ENCODE data around the gene ADGRL2. TPM values are rescaled to one million over a fixed set of nuclear protein-coding genes. Genes with fewer than 3 reads are reported as not detected.

Gene ADGRL2
- total and polyA plus RNA-seq, 11 donors = 16.9 to 82.8 (median 54.3) TPM

DNA sequence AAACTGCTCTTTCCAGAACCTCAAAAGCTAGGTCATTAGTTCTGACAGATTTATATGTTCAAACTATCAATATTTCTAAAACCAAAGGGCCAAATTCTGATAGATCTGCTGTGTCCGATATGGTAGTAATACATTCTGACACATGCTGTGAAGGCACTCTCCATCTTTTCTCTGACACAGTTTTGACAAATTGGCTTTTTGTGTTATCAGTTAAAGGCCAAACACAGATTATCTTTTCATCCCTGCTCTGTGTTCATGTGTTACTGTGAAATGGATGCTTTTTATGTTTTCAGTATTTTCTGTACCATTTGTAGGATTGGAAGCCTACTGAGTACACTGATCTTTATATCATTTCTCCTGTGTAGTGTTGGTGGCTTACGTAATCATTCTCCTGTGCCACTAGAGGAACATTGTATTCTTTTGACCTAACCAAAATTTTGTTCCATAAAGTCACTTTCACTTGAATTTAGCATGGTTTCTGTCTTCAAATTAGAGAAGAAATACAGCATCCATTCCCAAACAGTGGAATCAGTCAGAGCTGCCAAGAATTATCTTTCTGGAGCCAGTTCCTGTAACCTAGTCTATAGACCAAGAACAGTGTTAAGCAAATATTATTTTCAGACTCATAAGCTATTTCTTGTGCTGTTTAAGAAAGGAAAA, 137.2 kb downstream of the ADGRL2 start:
- peaks cover 4 to 33% (median 17%) of the 10 kb centered on the region in 12 donors for H3K4me1 ChIP-seq
- no peak for TF ChIP-seq POLR2A (IDR thresholded peaks at IDR 0.05)
- TF ChIP-seq, protein P1, sequence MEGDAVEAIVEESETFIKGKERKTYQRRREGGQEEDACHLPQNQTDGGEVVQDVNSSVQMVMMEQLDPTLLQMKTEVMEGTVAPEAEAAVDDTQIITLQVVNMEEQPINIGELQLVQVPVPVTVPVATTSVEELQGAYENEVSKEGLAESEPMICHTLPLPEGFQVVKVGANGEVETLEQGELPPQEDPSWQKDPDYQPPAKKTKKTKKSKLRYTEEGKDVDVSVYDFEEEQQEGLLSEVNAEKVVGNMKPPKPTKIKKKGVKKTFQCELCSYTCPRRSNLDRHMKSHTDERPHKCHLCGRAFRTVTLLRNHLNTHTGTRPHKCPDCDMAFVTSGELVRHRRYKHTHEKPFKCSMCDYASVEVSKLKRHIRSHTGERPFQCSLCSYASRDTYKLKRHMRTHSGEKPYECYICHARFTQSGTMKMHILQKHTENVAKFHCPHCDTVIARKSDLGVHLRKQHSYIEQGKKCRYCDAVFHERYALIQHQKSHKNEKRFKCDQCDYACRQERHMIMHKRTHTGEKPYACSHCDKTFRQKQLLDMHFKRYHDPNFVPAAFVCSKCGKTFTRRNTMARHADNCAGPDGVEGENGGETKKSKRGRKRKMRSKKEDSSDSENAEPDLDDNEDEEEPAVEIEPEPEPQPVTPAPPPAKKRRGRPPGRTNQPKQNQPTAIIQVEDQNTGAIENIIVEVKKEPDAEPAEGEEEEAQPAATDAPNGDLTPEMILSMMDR (IDR thresholded peaks at IDR 0.05) = no peak
- H3K9me3 ChIP-seq = no peaks in the 10 kb centered on the region
- intact Hi-C loops (cut with DNase I) = no loop called here
- no peaks in the 10 kb centered on the region for H3K27me3 ChIP-seq
- ATAC-seq (peak; percentile 39 to 62 (median 54)), DNase-seq (no peak)
- H3K27ac ChIP-seq = peak overlapping the region in 2 of 12 donors; percentile 6 to 10
- no peak overlapping the region for H3K4me3 ChIP-seq
- no peaks in the 10 kb centered on the region for H3K36me3 ChIP-seq
- 73 to 87% (median 77%) methylated on average over 2 of the region's 2 CpGs for WGBS, 4 donors

DNA sequence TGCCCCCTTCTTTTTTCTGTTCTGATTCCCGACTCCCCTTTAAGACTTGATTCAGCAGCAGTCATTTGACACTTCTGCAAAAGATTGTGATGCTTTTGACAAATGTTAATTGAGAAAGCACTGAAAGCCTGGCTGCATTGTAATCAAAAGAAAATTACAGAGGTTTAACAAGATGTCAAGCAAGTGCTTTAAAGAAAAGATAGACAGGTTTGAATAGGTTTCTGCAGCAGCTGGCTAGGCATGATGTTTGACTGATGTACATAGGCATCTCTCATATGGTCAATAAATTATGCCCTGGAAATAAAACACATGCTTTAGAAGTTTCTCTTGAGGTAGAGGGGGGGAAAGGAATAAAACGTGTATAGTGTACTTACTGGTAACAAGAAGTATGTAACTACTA, 147.8 kb downstream of the ADGRL2 start:
- no peak for ATAC-seq
- 58 to 65% (median 61%) methylated on average over 2 of the region's 2 CpGs for WGBS, 4 donors
- peaks cover 0 to 29% (median 3%) of the 10 kb centered on the region in 9 donors for H3K36me3 ChIP-seq

DNA sequence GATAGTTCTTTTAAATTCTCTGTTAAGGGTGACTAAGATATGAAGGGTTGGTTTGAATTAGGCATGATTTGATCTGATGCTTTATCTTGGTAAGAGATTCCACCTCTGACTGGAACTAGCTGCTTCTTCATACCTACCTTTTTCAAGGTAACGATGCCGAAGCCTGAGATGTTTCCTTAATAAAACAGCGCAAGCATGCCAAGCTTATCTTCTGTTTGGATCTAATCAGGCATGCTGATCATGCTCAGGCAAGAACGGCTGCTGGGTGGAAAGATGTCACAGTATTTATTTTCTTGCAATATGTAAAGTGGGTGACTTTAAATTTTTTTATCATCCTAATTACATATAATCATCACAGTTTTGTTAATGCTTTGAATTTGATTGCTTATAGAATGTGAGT, 148.7 kb downstream of the ADGRL2 start:
- Histone ChIP-seq H3K4me3 (no peak overlapping the region), H3K4me1 (peaks cover 0 to 36% (median 4%) of the 10 kb centered on the region in 12 donors), H3K27me3 (no peaks in the 10 kb centered on the region), H3K36me3 (peaks cover 0 to 32% (median 3%) of the 10 kb centered on the region in 9 donors), H3K27ac (no peak overlapping the region), H3K9me3 (no peaks in the 10 kb centered on the region)
- 62 to 67% (median 65%) methylated on average over 4 of the region's 4 CpGs for WGBS, 4 donors
- intact Hi-C loops (cut with DNase I) = loop anchor here in 1 of 10 donors (10.0 kb wide), 1 partner anchor 135 kb away; no protein-coding TSS in a partner anchor
- ATAC-seq (no peak), DNase-seq (no peak)
- no peak for TF ChIP-seq POLR2A (IDR thresholded peaks at IDR 0.05)
- TF ChIP-seq, protein P1 (IDR thresholded peaks at IDR 0.05) = no peak

More for the DNA sequence above, 147.8 kb downstream of the ADGRL2 start:
- TF ChIP-seq POLR2A (IDR thresholded peaks at IDR 0.05) = no peak
- TF ChIP-seq, protein P1 (IDR thresholded peaks at IDR 0.05) = no peak
- no peak for DNase-seq
- intact Hi-C loops (cut with DNase I) = loop anchor here in 1 of 10 donors (10.0 kb wide), 1 partner anchor 134 kb away; no protein-coding TSS in a partner anchor
- Histone ChIP-seq H3K4me1 (peaks cover 0 to 37% (median 4%) of the 10 kb centered on the region in 12 donors), H3K27ac (no peak overlapping the region), H3K4me3 (no peak overlapping the region), H3K27me3 (no peaks in the 10 kb centered on the region), H3K9me3 (no peaks in the 10 kb centered on the region)

DNA sequence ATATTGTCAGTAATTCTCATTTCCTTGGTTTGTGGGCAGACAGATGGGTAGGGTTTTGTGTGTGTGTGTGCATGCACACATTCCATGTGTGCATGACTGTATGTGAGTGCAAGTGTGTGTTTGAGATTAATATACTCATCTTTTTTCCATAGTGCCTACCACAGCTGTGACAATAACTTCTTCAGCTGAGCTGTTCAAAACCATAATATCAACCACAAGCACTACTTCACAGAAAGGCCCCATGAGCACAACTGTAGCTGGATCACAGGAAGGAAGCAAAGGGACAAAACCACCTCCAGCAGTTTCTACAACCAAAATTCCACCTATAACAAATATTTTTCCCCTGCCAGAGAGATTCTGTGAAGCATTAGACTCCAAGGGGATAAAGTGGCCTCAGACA, 149.3 kb downstream of the ADGRL2 start:
- peaks cover 0 to 32% (median 3%) of the 10 kb centered on the region in 9 donors for H3K36me3 ChIP-seq
- ATAC-seq = no peak
- no peak overlapping the region for H3K4me3 ChIP-seq

More for the DNA sequence above, 149.3 kb downstream of the ADGRL2 start:
- intact Hi-C loops (cut with DNase I) = loop anchor here in 1 of 10 donors (10.0 kb wide), 1 partner anchor 125 kb away; no protein-coding TSS in a partner anchor
- no peak for DNase-seq
- TF ChIP-seq, protein P1 (IDR thresholded peaks at IDR 0.05) = no peak
- TF ChIP-seq POLR2A (IDR thresholded peaks at IDR 0.05) = no peak
- Histone ChIP-seq H3K9me3 (no peaks in the 10 kb centered on the region), H3K27ac (no peak overlapping the region), H3K27me3 (no peaks in the 10 kb centered on the region), H3K4me1 (peaks cover 0 to 31% (median 4%) of the 10 kb centered on the region in 12 donors)
